ENCODE data around the gene NR3C1.

NR3C1 gene

GRCh38 chr5:143313298-143313852 is 90.1 kb downstream of the NR3C1 start:
- TF ChIP-seq CTCF (IDR thresholded peaks at IDR 0.05; ENCODE audit: insufficient read depth, low read depth, low read length, missing control alignments): no peak
- no peak for DNase-seq (ENCODE audit: low read depth)
- H3K4me3 ChIP-seq (ENCODE audit: low read depth, low read length): no peak overlapping the region

GRCh38 chr5:143312822-143313221 is 90.7 kb downstream of the NR3C1 start:
- DNase-seq (ENCODE audit: low read depth): no peak
- H3K4me3 ChIP-seq (ENCODE audit: low read depth, low read length): no peak overlapping the region
- TF ChIP-seq CTCF (IDR thresholded peaks at IDR 0.05; ENCODE audit: insufficient read depth, low read depth, low read length, missing control alignments): no peak

DNA sequence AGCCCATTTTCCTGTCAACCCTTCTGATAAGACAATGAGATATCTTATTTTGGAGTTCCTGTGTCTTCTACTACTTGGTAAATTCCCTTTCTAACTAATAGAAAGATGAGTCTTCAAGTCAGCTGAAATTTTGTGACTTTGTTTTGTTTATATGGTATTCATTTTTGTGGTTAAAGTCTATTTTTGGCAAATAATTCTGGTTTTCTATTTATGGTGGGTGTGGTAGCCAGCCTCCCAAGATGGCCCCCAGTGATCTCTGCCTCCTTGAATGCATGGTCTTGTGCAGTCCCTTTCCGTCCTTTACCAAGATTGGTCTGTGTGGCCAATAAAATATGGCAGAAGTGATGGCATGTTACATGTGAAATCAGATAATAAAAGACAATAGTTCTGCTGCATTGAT is 91.5 kb downstream of the NR3C1 start:
- no peak for DNase-seq (ENCODE audit: low read depth)
- no peak for TF ChIP-seq CTCF (IDR thresholded peaks at IDR 0.05; ENCODE audit: insufficient read depth, low read depth, low read length, missing control alignments)
- no peak overlapping the region for H3K4me3 ChIP-seq (ENCODE audit: low read depth, low read length)

GRCh38 chr5:143311428-143311827 is 92.1 kb downstream of the NR3C1 start:
- DNase-seq (ENCODE audit: low read depth): no peak
- no peak overlapping the region for H3K4me3 ChIP-seq (ENCODE audit: low read depth, low read length)
- no peak for TF ChIP-seq CTCF (IDR thresholded peaks at IDR 0.05; ENCODE audit: insufficient read depth, low read depth, low read length, missing control alignments)

- DNase-seq (ENCODE audit: low read depth): peak; percentile 19
- no peak for TF ChIP-seq CTCF (IDR thresholded peaks at IDR 0.05; ENCODE audit: insufficient read depth, low read depth, low read length, missing control alignments)
- H3K4me3 ChIP-seq (ENCODE audit: low read depth, low read length): no peak overlapping the region
These were observed 93.6 kb downstream of the NR3C1 start for GRCh38 chr5:143309661-143310431.

- TF ChIP-seq CTCF (IDR thresholded peaks at IDR 0.05; ENCODE audit: insufficient read depth, low read depth, low read length, missing control alignments): no peak
- no peak for DNase-seq (ENCODE audit: low read depth)
These were observed 94.8 kb downstream of the NR3C1 start for GRCh38 chr5:143308731-143309130.

DNA sequence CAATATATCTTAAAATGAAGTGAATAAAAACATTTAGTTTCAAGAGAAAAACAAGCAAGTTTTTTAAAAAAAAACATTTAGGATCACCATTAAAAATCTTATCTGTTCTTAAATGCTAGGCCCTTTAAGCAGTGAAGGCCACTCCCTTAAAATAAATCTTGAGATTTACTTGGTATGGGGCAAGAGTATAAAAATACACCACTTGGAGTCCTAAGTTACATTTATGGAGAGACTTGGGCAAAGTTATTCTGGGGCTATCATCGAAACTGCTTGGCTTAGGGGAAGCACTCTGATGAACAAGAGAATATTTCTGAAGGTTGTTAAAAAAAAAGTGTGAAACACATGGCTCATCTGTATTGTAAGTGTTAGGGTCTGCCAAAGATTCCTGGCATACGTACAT is 97.4 kb downstream of the NR3C1 start:
- no peak overlapping the region for H3K4me3 ChIP-seq (ENCODE audit: low read depth, low read length)
- TF ChIP-seq CTCF (IDR thresholded peaks at IDR 0.05; ENCODE audit: insufficient read depth, low read depth, low read length, missing control alignments): no peak
- no peak for DNase-seq (ENCODE audit: low read depth)

More at GRCh38 chr5:143308731-143309130, 94.8 kb downstream of the NR3C1 start:
- no peak overlapping the region for H3K4me3 ChIP-seq (ENCODE audit: low read depth, low read length)
